ENCODE measurements around the gene MN1.

The MN1 gene

GRCh38 chr22:27800250-27801201 is 1.0 kb downstream of the MN1 start:
- DNase-seq (ENCODE audit: low read depth in 1 of 2, low spot score in 1 of 2) = no peak
- TF ChIP-seq SPI1 (IDR thresholded peaks at IDR 0.05; ENCODE audit: borderline replicate concordance, low read depth) (no peak), CTCF (IDR thresholded peaks at IDR 0.05; ENCODE audit: insufficient read depth, low read length) (no peak), GABPA (IDR thresholded peaks at IDR 0.05; ENCODE audit: low read depth) (no peak), POLR2AphosphoS5 (IDR thresholded peaks at IDR 0.05; ENCODE audit: low read depth) (no peak)
- TF ChIP-seq, protein P1, sequence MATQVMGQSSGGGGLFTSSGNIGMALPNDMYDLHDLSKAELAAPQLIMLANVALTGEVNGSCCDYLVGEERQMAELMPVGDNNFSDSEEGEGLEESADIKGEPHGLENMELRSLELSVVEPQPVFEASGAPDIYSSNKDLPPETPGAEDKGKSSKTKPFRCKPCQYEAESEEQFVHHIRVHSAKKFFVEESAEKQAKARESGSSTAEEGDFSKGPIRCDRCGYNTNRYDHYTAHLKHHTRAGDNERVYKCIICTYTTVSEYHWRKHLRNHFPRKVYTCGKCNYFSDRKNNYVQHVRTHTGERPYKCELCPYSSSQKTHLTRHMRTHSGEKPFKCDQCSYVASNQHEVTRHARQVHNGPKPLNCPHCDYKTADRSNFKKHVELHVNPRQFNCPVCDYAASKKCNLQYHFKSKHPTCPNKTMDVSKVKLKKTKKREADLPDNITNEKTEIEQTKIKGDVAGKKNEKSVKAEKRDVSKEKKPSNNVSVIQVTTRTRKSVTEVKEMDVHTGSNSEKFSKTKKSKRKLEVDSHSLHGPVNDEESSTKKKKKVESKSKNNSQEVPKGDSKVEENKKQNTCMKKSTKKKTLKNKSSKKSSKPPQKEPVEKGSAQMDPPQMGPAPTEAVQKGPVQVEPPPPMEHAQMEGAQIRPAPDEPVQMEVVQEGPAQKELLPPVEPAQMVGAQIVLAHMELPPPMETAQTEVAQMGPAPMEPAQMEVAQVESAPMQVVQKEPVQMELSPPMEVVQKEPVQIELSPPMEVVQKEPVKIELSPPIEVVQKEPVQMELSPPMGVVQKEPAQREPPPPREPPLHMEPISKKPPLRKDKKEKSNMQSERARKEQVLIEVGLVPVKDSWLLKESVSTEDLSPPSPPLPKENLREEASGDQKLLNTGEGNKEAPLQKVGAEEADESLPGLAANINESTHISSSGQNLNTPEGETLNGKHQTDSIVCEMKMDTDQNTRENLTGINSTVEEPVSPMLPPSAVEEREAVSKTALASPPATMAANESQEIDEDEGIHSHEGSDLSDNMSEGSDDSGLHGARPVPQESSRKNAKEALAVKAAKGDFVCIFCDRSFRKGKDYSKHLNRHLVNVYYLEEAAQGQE (IDR thresholded peaks at IDR 0.05; ENCODE audit: insufficient replicate concordance, low read depth) = no peak
- Histone ChIP-seq H3K4me3 (replicated peaks; ENCODE audit: insufficient read depth, low read length) (no peak overlapping the region), H3K27me3 (ENCODE audit: insufficient read depth, poor library complexity, severe bottlenecking) (peaks cover 21% of the 10 kb centered on the region), H3K27ac (replicated peaks) (no peak overlapping the region)

- TF ChIP-seq CTCF (IDR thresholded peaks at IDR 0.05; ENCODE audit: insufficient read depth, low read length) (no peak), SPI1 (IDR thresholded peaks at IDR 0.05; ENCODE audit: borderline replicate concordance, low read depth) (no peak), GABPA (IDR thresholded peaks at IDR 0.05; ENCODE audit: low read depth) (no peak), POLR2AphosphoS5 (IDR thresholded peaks at IDR 0.05; ENCODE audit: low read depth) (no peak)
- TF ChIP-seq, protein P1 (IDR thresholded peaks at IDR 0.05; ENCODE audit: insufficient replicate concordance, low read depth) = no peak
- H3K4me3 ChIP-seq (replicated peaks; ENCODE audit: insufficient read depth, low read length) = no peak overlapping the region
- no peak for DNase-seq (ENCODE audit: low read depth in 1 of 2, low spot score in 1 of 2)
- H3K27me3 ChIP-seq (ENCODE audit: insufficient read depth, poor library complexity, severe bottlenecking) = peaks cover 21% of the 10 kb centered on the region
- no peak overlapping the region for H3K27ac ChIP-seq (replicated peaks)
Measured at GRCh38 chr22:27799827-27800249, 1.7 kb downstream of the MN1 start.

DNA sequence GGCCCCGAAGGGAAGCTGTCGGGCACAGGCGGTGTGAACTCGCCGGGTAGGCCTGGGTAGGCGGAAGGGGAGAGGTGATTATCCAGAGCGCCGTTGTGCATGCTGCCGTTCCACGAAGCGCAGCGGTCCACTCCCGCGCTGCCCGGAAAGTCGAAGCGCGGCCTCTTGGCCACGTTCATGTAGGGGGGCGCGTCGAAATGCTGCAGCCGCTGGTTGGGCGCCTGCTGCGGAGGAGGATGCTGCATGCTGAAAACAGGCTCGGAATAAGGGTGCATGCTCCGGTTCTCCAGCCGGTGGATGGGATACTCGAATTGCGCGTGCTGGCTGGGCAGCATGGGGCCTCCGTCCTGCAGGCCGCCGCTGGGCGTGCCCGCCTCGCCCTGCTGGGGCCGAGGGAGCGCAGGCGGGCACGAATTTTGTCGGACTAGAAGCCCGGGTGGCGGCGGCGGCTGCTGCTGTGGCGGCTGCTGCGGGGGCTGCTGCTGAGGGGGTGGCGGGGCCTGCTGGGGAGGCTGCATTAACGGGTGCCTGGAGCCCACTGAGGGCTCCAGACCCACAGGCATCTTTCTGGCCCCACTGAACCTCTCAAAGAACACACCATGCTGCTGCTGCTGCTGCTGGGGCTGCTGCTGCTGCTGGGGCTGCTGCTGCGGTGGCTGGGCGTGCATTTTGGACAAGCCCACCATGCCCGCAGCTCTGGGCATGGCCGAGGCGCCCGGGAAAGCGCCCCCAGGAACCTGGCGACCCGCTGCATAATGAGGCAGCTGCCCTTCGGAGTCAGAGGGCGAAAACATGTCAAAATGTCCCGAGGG is 2.3 kb downstream of the MN1 start:
- TF ChIP-seq GABPA (IDR thresholded peaks at IDR 0.05; ENCODE audit: low read depth) = no peak
- TF ChIP-seq, protein P1 (IDR thresholded peaks at IDR 0.05; ENCODE audit: insufficient replicate concordance, low read depth) = no peak
- TF ChIP-seq CTCF (IDR thresholded peaks at IDR 0.05; ENCODE audit: insufficient read depth, low read length) = no peak
- TF ChIP-seq SPI1 (IDR thresholded peaks at IDR 0.05; ENCODE audit: borderline replicate concordance, low read depth) = no peak
- DNase-seq (ENCODE audit: low read depth in 1 of 2, low spot score in 1 of 2) = no peak
- Histone ChIP-seq H3K4me3 (replicated peaks; ENCODE audit: insufficient read depth, low read length) (no peak overlapping the region), H3K27ac (replicated peaks) (no peak overlapping the region), H3K27me3 (ENCODE audit: insufficient read depth, poor library complexity, severe bottlenecking) (peaks cover 21% of the 10 kb centered on the region)
